Bronchial epithelial cell (primary cell): ENCODE results near the gene XYLB. TPM values are rescaled to one million over a fixed set of nuclear protein-coding genes. Genes with fewer than 3 reads are reported as not detected.

ENCODE experiments used
- DNase-seq: peaks from one replicate; pipeline ENCODE4 v3.0.0-alpha.2; 2010; ENCODE audit warnings: low read depth
- FAIRE-seq: peaks from 2 replicates; lab custom pipeline; 2011; peaks lifted over from hg19 to GRCh38; lab: Jason Lieb, UNC
- H3K27me3 ChIP-seq: 2 replicates; pipeline ENCODE4 v1.5.1; 2011; ENCODE audit warnings: low read length; ENCODE audit not compliant: control insufficient read depth, insufficient read depth
- H3K36me3 ChIP-seq: 2 replicates; pipeline ENCODE4 v1.5.1; 2011; ENCODE audit warnings: low read length; ENCODE audit not compliant: control insufficient read depth, insufficient read depth
- H3K4me3 ChIP-seq: 2 replicates; pipeline ENCODE4 v1.5.1; 2011; ENCODE audit warnings: mild to moderate bottlenecking, low read depth, low read length, control low read depth
- total RNA-seq: library from RNA; depleted of rRNA; stranded (reverse); fragments of >200 nt; gene quantifications from 2 replicates; pipeline ENCODE4 v1.2.1, GENCODE V29; 2014
- TF ChIP-seq, protein P1 (sequence below): IDR thresholded peaks from 2 replicates; pipeline ENCODE4 v1.5.1; 2011; ENCODE audit warnings: mild to moderate bottlenecking, moderate library complexity, low read length, control low read depth, inconsistent platforms; ENCODE audit not compliant: insufficient read depth, severe bottlenecking

XYLB gene
- total RNA-seq, 1 donor from 2014 or later: 2.1 TPM

- Histone ChIP-seq H3K4me3 (no peak overlapping the region), H3K27me3 (no peaks in the 10 kb centered on the region), H3K36me3 (peaks cover 4% of the 10 kb centered on the region)
- TF ChIP-seq, protein P1, sequence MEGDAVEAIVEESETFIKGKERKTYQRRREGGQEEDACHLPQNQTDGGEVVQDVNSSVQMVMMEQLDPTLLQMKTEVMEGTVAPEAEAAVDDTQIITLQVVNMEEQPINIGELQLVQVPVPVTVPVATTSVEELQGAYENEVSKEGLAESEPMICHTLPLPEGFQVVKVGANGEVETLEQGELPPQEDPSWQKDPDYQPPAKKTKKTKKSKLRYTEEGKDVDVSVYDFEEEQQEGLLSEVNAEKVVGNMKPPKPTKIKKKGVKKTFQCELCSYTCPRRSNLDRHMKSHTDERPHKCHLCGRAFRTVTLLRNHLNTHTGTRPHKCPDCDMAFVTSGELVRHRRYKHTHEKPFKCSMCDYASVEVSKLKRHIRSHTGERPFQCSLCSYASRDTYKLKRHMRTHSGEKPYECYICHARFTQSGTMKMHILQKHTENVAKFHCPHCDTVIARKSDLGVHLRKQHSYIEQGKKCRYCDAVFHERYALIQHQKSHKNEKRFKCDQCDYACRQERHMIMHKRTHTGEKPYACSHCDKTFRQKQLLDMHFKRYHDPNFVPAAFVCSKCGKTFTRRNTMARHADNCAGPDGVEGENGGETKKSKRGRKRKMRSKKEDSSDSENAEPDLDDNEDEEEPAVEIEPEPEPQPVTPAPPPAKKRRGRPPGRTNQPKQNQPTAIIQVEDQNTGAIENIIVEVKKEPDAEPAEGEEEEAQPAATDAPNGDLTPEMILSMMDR: no peak
- FAIRE-seq: no peak
- DNase-seq: no peak
These were observed 23.6 kb downstream of the XYLB start for GRCh38 chr3:38370149-38370548.

GRCh38 chr3:38370861-38371260 is 24.3 kb downstream of the XYLB start:
- no peaks in the 10 kb centered on the region for H3K27me3 ChIP-seq
- TF ChIP-seq, protein P1: no peak
- DNase-seq (no peak), FAIRE-seq (no peak)
- H3K36me3 ChIP-seq: peaks cover 2% of the 10 kb centered on the region
- no peak overlapping the region for H3K4me3 ChIP-seq

- TF ChIP-seq, protein P1: no peak
- DNase-seq (peak; percentile 92), FAIRE-seq (peak; percentile 43)
- Histone ChIP-seq H3K4me3 (no peak overlapping the region), H3K36me3 (peaks cover 1% of the 10 kb centered on the region), H3K27me3 (no peaks in the 10 kb centered on the region)
These were observed 25.1 kb downstream of the XYLB start for GRCh38 chr3:38371541-38372213.

DNA sequence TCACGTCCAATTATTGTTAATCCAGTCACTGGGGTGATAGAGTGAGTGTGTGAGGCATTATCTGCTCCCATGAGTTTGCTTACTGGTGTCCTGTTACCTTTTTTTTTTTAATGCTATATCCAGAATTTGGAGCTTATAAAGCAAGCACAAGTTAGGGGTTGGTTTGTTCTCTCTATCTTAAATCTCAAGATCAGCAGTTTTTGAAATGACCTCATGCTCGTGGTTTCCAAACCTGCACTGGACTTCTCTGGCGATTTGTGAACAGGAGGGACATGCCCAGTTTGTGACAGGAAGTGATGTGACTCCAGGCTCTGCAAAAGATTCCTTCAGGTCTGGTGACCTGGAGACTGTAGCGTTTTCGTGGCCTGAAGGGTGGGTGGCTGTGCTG is 25.6 kb downstream of the XYLB start:
- Histone ChIP-seq H3K4me3 (no peak overlapping the region), H3K36me3 (peaks cover 1% of the 10 kb centered on the region), H3K27me3 (no peaks in the 10 kb centered on the region)
- TF ChIP-seq, protein P1: no peak
- no peak for FAIRE-seq
- no peak for DNase-seq

GRCh38 chr3:38374221-38374620 is 27.6 kb downstream of the XYLB start:
- DNase-seq: no peak
- peaks cover 1% of the 10 kb centered on the region for H3K36me3 ChIP-seq
- H3K4me3 ChIP-seq: no peak overlapping the region
- TF ChIP-seq, protein P1: no peak
- no peaks in the 10 kb centered on the region for H3K27me3 ChIP-seq
- no peak for FAIRE-seq

DNA sequence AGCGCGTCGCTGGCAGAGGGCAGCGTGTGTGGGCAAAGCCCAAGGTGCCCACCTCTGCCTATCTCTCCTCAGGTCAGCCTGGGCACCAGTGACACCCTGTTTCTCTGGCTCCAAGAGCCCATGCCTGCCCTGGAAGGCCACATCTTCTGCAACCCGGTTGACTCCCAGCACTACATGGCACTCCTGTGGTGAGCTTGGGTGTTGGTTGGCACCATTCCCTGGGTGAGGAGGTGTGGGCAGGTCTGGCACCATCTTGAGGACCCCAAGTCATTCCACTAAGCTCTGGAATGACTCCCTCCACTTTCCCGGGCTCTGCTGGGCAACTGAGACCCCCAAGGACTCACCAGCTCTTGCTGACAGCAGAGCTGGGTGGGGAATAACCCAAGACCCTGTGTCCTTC is 28.5 kb downstream of the XYLB start:
- Histone ChIP-seq H3K36me3 (no peaks in the 10 kb centered on the region), H3K27me3 (no peaks in the 10 kb centered on the region), H3K4me3 (no peak overlapping the region)
- TF ChIP-seq, protein P1: no peak
- DNase-seq (no peak), FAIRE-seq (no peak)
